ENCODE measurements around the gene VSIR. TPM values are rescaled to one million over a fixed set of nuclear protein-coding genes. Genes with fewer than 3 reads are reported as not detected.
A peak's percentile ranks its signal among the peaks of the same experiment; 100 is the strongest.

The VSIR gene
- total and polyA plus RNA-seq, 9 of the 15 experiments (the other 6 are each of a cell fraction or from before 2014, with no cell fraction given), result 0.14 to 20.5 (median 9.3) TPM

- TF ChIP-seq ZBTB17 (CRISPR knock-in tag; IDR thresholded peaks at IDR 0.05) (peak; percentile 57; the same call in 1 of the 2 replicates), AFF4 (CRISPR knock-in tag; IDR thresholded peaks at IDR 0.05) (peak; percentile 54; the same call in 1 of the 2 replicates), HEY1 (CRISPR knock-in tag; IDR thresholded peaks at IDR 0.05; ENCODE audit: borderline replicate concordance) (peak; percentile 80; the same call in 1 of the 2 replicates), THRAP3 (IDR thresholded peaks at IDR 0.05; ENCODE audit: borderline replicate concordance) (no peak), CAMTA2 (CRISPR knock-in tag; conservative IDR thresholded peaks at IDR 0.05) (no peak), ZNF639 (CRISPR knock-in tag; conservative IDR thresholded peaks at IDR 0.05 in 1 of 2, IDR thresholded peaks at IDR 0.05 in 1 of 2) (no peak), ZBTB49 (CRISPR knock-in tag; IDR thresholded peaks at IDR 0.05; ENCODE audit: borderline replicate concordance) (no peak), CBX2 (IDR thresholded peaks at IDR 0.05; ENCODE audit: insufficient read depth, low read length, poor library complexity, severe bottlenecking) (no peak), ARID3A (IDR thresholded peaks at IDR 0.05; ENCODE audit: borderline replicate concordance, low read depth, low read length) (peak; percentile 24; the same call in 1 of the 2 replicates), RBBP5 (IDR thresholded peaks at IDR 0.05; ENCODE audit: borderline replicate concordance, insufficient read depth, low read length, poor library complexity, severe bottlenecking) (no peak), NCOA6 (IDR thresholded peaks at IDR 0.05) (no peak; the same call in 1 of the 2 replicates), NCOA2 (IDR thresholded peaks at IDR 0.05; ENCODE audit: partially characterized antibody in 2 of 2) (no peak), STAT6 (CRISPR knock-in tag; IDR thresholded peaks at IDR 0.05) (no peak)
Measured at GRCh38 chr10:71746344-71747037, 26.8 kb downstream of the VSIR start (continued).
